Posterior cingulate gyrus (tissue), 11 donors: ENCODE results near the gene RIF1.

ENCODE experiments used
- DNase-seq, 10 donors: peaks; one replicate each; pipeline versions ENCODE4 v3.0.0 to v3.0.0-alpha.2; 2020 to 2021; ENCODE audit warnings: mixed read lengths in 3 of 10
- intact Hi-C: fragments of 100-400 bp; cut with DNase I; formaldehyde crosslinking; loops from one replicate; pipeline ENCODE4 v1.15.1; 2023

The RIF1 gene

DNA sequence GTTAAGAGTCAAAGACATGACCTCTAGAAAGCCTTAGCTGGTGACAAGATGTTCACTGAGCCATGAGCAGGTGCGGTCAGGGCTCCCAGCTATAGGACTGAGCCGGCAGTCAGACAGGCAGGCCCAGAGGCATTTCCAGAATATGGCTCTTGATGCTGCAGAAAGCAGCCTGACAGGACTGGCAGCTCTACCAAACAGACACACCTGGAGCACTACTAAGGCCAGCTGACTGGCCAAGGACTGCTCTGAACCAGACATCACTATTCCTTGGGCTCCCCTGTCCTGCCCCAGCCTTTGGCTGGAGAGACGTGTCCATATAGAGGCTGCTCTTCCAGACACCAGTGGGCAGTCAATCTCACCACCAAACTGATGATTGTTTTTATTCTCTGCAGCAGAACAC is 98.8 kb downstream of the RIF1 start:
- no peak for DNase-seq
- intact Hi-C loops = no loop called here

DNA sequence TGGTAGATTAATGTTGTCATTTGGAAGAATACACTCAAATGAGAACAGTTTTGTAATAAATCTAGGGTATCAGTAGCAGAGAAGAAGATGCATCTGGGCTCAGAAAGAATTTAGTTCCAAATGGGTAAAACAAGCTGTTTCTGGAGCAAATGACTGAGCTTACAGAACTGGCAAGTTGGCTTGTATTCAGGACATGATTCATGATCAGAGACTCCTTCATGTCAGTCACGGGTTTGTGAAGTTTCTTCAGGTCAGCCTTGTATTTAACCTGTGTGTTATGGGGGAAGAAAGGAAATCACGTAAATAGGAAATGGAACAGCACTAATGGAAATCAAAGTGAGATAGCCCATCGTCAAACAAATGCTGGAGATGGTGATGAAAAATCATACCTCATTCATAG is 109.1 kb downstream of the RIF1 start:
- intact Hi-C loops = no loop called here
- no peak for DNase-seq

DNA sequence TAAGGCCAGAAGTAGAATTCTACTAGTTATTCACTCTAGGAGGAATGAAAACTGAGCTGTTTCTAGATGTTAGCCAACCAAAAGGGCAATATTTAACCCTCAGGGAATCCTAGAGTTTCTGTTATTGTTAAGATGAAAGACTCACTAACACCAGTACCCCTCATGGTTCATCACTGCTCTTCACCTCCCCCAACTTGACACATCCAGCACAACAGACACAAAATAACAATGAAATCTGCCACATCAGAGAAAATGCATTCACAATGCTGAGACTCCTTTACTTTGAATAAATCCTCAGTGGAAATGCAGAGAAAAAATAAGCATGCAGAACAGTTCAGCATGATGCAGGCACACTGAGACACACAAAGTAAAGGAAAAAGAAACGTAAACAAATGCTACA is 111.3 kb downstream of the RIF1 start:
- DNase-seq = no peak
- intact Hi-C loops = no loop called here

DNA sequence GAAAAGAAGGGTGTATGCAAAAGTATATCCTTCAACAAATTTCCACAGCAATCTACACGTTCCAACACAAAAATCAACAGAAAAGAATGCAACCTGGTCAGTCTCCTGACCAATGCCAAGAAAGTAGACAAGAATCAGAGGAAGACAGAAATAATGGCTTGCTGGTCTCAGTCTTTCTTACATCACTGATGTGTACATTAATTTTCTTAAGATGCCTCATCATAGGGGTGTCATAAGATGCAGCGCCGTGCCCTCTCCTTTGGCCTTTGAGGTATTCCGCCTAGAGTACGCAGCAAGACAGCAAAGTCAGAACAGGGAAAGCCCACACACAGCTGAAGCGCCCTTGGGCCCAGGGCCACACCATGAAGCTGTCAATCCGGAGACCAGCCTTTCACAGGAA is 112.9 kb downstream of the RIF1 start:
- intact Hi-C loops = no loop called here

DNA sequence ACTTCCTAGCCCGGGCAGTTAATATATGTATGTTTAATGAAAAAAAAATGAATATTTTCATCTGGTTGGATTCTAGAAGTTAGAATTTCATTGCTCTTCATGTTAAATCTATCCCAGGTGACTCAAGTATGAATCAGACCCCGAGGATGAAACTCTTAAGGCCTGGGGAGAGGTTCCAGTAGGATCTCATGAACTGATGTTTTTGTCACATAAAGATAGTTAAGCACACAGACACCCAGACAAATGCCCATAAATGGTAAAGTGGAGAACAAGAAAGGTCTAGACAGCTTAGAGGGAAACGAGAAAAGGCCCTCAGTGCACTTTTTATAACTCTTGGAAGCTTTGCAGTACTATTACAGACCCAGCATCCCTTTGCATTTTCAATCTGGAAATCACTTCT is 114.1 kb downstream of the RIF1 start:
- DNase-seq = no peak
- intact Hi-C loops = no loop called here

More for the DNA sequence above, 112.9 kb downstream of the RIF1 start:
- no peak for DNase-seq

DNA sequence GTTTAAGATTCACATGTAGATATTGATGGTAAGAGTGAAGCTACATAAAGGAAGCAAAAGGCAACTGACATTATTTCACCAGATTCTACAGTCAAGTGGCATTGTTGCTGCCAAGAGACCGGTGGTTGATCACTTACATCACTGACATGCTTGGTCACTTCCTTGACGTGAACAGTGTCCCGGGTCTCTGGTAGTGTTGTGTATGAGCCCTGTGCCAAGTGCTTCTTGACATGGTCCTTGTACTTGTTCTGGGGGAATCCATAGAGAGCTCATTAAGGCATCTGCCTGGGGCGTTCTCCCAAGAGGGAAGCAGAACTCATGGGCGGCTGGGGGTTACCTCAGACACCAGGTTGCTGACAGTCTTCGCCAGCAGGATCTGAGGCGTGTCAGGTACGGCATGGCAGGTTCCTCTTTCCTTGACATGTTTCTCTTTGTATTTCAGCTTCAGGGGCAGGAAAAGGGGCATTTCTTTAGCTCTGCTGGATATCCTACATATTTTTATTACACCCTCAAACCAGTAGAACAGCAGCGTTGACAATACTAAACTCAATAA is 116.2 kb downstream of the RIF1 start:
- no peak for DNase-seq
- intact Hi-C loops = no loop called here

DNA sequence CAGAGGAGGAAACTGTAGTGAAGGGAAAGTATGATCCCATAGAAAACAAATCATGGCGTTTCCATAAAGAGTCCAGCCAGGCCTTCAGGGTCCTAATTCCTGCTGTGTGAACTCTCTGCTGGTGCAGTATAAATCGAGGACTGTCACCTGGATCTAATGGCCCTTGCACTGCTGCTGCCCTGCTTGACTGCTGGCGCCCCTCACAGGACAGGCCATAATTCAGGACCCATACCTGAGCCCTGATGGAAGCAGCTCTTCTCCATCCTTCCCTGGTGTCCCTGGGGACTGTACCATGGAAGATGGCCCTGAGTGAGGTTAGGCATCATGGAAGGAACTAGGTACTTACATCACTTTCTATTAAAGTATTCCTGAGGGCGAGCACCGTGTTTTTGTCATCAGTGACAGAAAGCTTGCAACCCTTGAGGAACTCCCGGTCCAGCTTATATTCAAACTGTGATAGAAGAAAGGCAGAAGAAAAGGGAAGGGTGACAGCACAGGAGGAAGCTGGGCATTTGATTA is 116.9 kb downstream of the RIF1 start:
- DNase-seq = no peak
- intact Hi-C loops = no loop called here
